Lower leg skin (tissue), 4 donors: ENCODE results near the gene KLF1. TPM values are rescaled to one million over a fixed set of nuclear protein-coding genes. Genes with fewer than 3 reads are reported as not detected.
A peak's percentile ranks its signal among the peaks of the same experiment; 100 is the strongest.

ENCODE experiments used
- DNase-seq, 2 donors: peaks; one replicate each; pipeline ENCODE4 v3.0.0-alpha.2; 2019; ENCODE audit warnings: low spot score in 2 of 2
- H3K4me3 ChIP-seq: fragments of 200-600 bp; sonication (generic); 2 replicates; pipeline ENCODE4 v1.5.1; 2017; ENCODE audit warnings: mild to moderate bottlenecking, low read depth; ENCODE audit not compliant: poor library complexity, severe bottlenecking
- POLR2A ChIP-seq, 2 donors: fragments of 450-650 bp; IDR thresholded peaks; one replicate each; pipeline ENCODE4 v1.6.1; 2016 to 2017; ENCODE audit warnings: antibody characterized with exemption in 2 of 2, mild to moderate bottlenecking in 1 of 2, moderate library complexity in 1 of 2
- WGBS, 2 donors: methylation state at CpG; one replicate each; pipeline ENCODE4 v1.1.5; 2018; 5-methylcytosine and 5-hydroxymethylcytosine counted together
- intact Hi-C: fragments of 100-400 bp; cut with DNase I; formaldehyde crosslinking; loops from one replicate; pipeline ENCODE4 v1.15.0; 2023; ENCODE audit warnings: low total_unique reads
- total RNA-seq, 4 donors: library from RNA; depleted of rRNA; stranded (reverse); fragments of >200 nt; gene quantifications; one replicate each; pipeline ENCODE4 v1.1.0, GENCODE V29; 2016
- TF ChIP-seq, protein P1 (sequence below), 3 donors: fragments of 450-650 bp; IDR thresholded peaks; one replicate each; pipeline ENCODE4 v1.5.1; 2016; ENCODE audit warnings: antibody characterized with exemption in 3 of 3, mild to moderate bottlenecking in 3 of 3, moderate library complexity in 2 of 3

KLF1 gene
- total RNA-seq, 4 donors from 2014 or later, result 0.13 TPM; not detected in 3

DNA sequence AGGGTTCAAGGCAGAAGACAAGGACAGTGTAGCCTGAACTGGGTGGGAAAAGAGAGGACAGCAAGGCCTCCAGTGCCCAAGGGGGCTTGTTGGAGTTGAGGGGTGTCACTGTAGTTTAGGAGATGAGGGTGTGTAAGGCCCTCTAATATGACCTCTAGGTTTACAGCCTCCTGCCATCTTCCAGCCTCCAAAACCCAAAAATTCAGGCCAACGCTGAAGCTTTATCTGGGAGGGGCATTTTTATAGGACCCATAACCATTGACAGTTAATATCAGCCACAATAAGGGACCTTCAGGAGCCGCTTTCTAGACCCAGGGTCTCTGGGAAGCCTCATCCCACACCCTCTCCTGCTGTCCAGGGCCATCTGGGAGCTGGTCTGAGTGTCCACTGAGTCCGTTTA lies 2.8 kb downstream of the KLF1 start:
- no peak overlapping the region for H3K4me3 ChIP-seq
- TF ChIP-seq, protein P1, sequence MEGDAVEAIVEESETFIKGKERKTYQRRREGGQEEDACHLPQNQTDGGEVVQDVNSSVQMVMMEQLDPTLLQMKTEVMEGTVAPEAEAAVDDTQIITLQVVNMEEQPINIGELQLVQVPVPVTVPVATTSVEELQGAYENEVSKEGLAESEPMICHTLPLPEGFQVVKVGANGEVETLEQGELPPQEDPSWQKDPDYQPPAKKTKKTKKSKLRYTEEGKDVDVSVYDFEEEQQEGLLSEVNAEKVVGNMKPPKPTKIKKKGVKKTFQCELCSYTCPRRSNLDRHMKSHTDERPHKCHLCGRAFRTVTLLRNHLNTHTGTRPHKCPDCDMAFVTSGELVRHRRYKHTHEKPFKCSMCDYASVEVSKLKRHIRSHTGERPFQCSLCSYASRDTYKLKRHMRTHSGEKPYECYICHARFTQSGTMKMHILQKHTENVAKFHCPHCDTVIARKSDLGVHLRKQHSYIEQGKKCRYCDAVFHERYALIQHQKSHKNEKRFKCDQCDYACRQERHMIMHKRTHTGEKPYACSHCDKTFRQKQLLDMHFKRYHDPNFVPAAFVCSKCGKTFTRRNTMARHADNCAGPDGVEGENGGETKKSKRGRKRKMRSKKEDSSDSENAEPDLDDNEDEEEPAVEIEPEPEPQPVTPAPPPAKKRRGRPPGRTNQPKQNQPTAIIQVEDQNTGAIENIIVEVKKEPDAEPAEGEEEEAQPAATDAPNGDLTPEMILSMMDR (IDR thresholded peaks at IDR 0.05), result no peak
- TF ChIP-seq POLR2A (IDR thresholded peaks at IDR 0.05), result no peak
- no peak for DNase-seq
- 85 to 91% methylated on average over 3 of the region's 3 CpGs for whole genome bisulfite sequencing, 2 donors
- intact Hi-C loops, result loop anchor here (10.0 kb wide), 1 partner anchor 61 kb away; the partner anchor contains the start of gene RAD23A

GRCh38 chr19:12882589-12882988 lies 4.4 kb downstream of the KLF1 start:
- intact Hi-C loops, result loop anchor here (10.0 kb wide), 1 partner anchor 62 kb away; the partner anchor contains the start of gene RAD23A
- H3K4me3 ChIP-seq, result no peak overlapping the region
- TF ChIP-seq, protein P1 (IDR thresholded peaks at IDR 0.05), result no peak
- TF ChIP-seq POLR2A (IDR thresholded peaks at IDR 0.05), result no peak
- no peak for DNase-seq
- 89 to 91% methylated on average over 3 of the region's 3 CpGs for WGBS, 2 donors

DNA sequence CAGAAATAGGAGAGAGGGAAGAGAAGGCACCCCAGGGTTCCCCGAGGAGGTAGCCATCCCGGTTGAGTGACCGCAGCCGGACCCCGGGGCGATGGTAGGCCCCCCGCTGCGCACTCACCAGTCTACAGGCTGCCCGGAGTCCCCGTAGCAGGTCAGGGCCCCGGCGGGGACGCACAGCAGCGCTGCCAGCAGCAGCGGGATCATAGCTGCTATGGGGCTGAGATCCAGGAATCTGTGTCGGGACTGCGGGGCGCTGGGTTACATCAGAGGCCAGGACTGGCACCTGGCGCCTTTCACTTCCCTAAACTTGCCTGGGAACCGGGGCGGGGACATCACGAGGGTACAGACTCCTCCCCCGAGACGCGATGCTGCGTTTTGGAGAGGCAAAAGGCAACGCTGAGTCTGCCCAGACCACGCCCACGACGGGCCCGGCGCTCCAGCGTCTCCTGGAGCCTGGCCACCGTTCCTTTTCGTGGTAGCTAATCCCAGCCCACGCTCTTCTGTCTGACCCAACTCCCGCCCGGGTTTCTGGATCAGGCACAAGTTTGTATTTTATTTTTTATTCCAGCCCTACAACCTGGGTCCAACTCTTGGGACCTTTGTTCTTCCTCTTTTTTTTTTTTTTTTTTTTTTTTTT lies 5.7 kb downstream of the KLF1 start, which contains the start of gene DNASE2:
Gene DNASE2, minus strand, starts transcription at position 278 of the 637 bp plus-strand sequence. Its CDS starts 74 bp downstream, at position 204.
- TF ChIP-seq POLR2A (IDR thresholded peaks at IDR 0.05), result no peak
- TF ChIP-seq, protein P1 (IDR thresholded peaks at IDR 0.05), result no peak
- WGBS, 2 donors, result 1% methylated on average over 21 to 32 of the region's 38 CpGs
- DNase-seq, result peak; percentile 97 to 99
- intact Hi-C loops, result loop anchor here (10.0 kb wide), 1 partner anchor 64 kb away; the partner anchor contains the start of gene RAD23A
- H3K4me3 ChIP-seq, result peak within 1 kb of the TSS; percentile 72

- intact Hi-C loops, result loop anchor here (10.0 kb wide), 1 partner anchor 64 kb away; the partner anchor contains the start of gene RAD23A
- peak overlapping the region; percentile 72 for H3K4me3 ChIP-seq
- WGBS, 2 donors, result 9 to 11% methylated on average over 26 to 29 of the region's 29 CpGs
- TF ChIP-seq, protein P1 (IDR thresholded peaks at IDR 0.05), result no peak
- no peak for TF ChIP-seq POLR2A (IDR thresholded peaks at IDR 0.05)
- DNase-seq, result peak in 1 of 2 donors; percentile 90
Measured at GRCh38 chr19:12880551-12881171, 6.3 kb downstream of the KLF1 start.

DNA sequence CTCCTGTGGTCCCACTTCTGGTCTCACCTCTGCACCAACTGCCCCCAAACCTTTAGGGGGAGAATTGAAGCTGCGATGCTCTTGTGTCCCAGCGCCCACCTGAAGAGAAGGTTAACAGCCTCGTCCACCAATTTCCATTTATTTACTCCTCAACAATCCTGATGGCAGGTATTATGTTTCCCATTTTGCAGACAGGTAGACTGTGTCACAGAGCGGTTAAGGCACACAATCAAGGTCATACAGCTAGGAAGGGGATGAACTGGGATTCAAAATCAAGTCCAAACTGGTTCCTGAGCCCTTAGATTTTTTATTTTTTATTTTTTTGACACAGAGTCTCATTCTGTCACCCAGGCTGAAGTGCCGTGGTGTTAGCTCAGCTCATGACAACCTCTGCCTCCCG lies 11.9 kb downstream of the KLF1 start:
- no peak overlapping the region for H3K4me3 ChIP-seq
- WGBS, 2 donors, result 94 to 96% methylated on average over 6 of the region's 6 CpGs
- intact Hi-C loops, result no loop called here
- TF ChIP-seq POLR2A (IDR thresholded peaks at IDR 0.05), result no peak
- TF ChIP-seq, protein P1 (IDR thresholded peaks at IDR 0.05), result no peak
- no peak for DNase-seq
